Lower leg skin (tissue), 3 donors: ENCODE results near the gene PLEKHO1.

Experiments
- POLR2A ChIP-seq, 2 donors: fragments of 450-650 bp; IDR thresholded peaks; one replicate each; pipeline ENCODE4 v1.6.1; 2016 to 2017; ENCODE audit warnings: antibody characterized with exemption in 2 of 2, mild to moderate bottlenecking in 1 of 2, moderate library complexity in 1 of 2
- TF ChIP-seq, protein P1 (sequence below), 3 donors: fragments of 450-650 bp; IDR thresholded peaks; one replicate each; pipeline ENCODE4 v1.5.1; 2016; ENCODE audit warnings: antibody characterized with exemption in 3 of 3, mild to moderate bottlenecking in 3 of 3, moderate library complexity in 2 of 3

DNA sequence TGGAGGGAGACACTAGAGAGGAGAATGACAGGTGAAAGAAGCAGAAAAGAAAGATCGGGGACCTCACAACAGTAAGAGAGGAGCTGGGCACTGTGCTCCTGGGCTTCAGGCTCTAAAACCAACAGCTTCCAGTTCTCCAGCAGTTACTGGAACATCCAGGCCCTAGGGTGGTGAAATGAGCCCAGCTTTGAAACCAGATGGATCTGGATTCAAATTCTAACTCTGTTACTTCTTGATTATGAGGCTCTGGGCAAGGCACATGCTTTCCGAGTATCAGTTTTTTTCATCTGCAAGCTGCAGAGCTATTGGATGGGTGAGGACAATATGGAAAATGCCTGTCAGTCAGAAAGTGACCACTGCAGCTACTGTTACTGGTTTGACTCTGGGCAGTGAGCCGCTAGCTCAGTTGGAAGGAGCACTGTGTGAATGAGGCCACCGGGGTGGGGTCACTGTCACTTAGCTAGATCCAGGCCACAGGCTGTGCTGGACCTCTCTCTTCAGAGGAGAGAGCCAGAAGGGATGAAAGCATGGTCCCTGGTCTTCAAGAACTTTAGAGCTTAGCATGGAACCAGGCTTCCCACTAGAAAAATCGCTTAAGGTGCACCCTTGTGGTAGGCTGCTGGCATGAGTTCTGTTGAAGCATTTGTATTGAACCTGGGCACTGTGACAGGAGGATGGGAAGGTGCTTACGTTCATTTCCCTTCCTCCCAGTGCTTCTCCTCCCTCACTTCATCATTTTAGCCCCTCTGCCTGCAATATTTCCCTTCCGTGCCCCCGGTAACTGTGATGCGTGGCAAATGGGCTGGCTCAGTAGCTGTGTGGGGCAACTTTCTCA lies 12.2 kb downstream of the PLEKHO1 start:
- TF ChIP-seq POLR2A (IDR thresholded peaks at IDR 0.05) = no peak
- TF ChIP-seq, protein P1, sequence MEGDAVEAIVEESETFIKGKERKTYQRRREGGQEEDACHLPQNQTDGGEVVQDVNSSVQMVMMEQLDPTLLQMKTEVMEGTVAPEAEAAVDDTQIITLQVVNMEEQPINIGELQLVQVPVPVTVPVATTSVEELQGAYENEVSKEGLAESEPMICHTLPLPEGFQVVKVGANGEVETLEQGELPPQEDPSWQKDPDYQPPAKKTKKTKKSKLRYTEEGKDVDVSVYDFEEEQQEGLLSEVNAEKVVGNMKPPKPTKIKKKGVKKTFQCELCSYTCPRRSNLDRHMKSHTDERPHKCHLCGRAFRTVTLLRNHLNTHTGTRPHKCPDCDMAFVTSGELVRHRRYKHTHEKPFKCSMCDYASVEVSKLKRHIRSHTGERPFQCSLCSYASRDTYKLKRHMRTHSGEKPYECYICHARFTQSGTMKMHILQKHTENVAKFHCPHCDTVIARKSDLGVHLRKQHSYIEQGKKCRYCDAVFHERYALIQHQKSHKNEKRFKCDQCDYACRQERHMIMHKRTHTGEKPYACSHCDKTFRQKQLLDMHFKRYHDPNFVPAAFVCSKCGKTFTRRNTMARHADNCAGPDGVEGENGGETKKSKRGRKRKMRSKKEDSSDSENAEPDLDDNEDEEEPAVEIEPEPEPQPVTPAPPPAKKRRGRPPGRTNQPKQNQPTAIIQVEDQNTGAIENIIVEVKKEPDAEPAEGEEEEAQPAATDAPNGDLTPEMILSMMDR (IDR thresholded peaks at IDR 0.05) = no peak
